ENCODE results near the gene CECR2. TPM values are rescaled to one million over a fixed set of nuclear protein-coding genes. Genes with fewer than 3 reads are reported as not detected.

CECR2 gene
- total and polyA plus RNA-seq, 2 of the 8 experiments (the other 6 are each of a cell fraction or from before 2014, with no cell fraction given), result 18.3 to 123 TPM

DNA sequence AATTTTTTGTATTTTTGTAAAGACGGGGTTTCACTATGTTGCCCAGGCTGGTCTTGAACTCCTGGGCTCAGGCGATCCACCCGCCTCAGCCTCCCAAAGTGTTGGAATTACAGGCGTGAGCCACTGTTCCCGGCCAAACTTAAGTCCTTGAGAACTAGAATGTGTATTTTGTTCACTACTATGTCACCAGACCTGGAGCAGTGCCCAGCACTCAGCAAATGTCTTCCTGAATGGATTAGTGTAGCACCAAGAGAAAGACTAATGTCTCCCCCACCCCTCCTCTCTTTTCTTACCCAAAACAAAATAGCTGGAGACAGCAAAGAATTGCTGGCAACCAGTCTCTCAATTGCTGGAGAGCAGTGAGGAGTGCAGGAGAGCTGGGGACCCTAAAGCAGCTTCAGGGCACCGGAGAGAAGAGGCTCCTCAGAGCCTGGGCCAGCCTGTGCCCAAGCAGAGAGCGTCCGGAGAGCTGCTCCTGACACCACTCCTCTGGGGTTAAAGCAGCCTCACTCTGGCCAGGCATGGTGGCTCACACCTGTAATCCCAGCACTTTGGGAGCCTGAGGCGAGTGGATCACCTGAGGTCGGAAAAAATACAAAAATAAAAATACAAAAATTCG lies 209.0 kb downstream of the CECR2 start:
- H3K79me2 ChIP-seq (ENCODE audit: control insufficient read depth in 1 of 2, insufficient read depth in 2 of 2, low read length in 2 of 2), result no peaks in the 10 kb centered on the region
- no peak overlapping the region for H3K9ac ChIP-seq (replicated peaks in 1 of 4; ENCODE audit: extremely low read depth in 1 of 4, low read depth in 3 of 4, low read length in 3 of 4)
- CTCF ChIA-PET (ENCODE audit: partially characterized antibody), result interaction anchor here (0.6 to 4.1 kb wide), 4 partner anchors 9 to 413 kb away, joined by 3 to 27 read pairs (median 4); no protein-coding TSS in a partner anchor
- no peak for TF ChIP-seq CHD1 (IDR thresholded peaks at IDR 0.05; ENCODE audit: low read depth, low read length)
- no peak for TF ChIP-seq SAP30 (IDR thresholded peaks at IDR 0.05; ENCODE audit: insufficient read depth, insufficient replicate concordance, low read length)
- TF ChIP-seq EP300 (IDR thresholded peaks at IDR 0.05; ENCODE audit: borderline replicate concordance in 1 of 2, low read depth in 2 of 2, low read length in 2 of 2), result no peak
- no peak for TF ChIP-seq CBX8 (IDR thresholded peaks at IDR 0.05; ENCODE audit: borderline replicate concordance, low read depth, low read length)
- no peak for TF ChIP-seq RXRA (IDR thresholded peaks at IDR 0.05; ENCODE audit: insufficient read depth, low read depth, low read length)
- TF ChIP-seq, protein P1, sequence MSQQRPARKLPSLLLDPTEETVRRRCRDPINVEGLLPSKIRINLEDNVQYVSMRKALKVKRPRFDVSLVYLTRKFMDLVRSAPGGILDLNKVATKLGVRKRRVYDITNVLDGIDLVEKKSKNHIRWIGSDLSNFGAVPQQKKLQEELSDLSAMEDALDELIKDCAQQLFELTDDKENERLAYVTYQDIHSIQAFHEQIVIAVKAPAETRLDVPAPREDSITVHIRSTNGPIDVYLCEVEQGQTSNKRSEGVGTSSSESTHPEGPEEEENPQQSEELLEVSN (IDR thresholded peaks at IDR 0.05), result no peak
- no peak for TF ChIP-seq KDM1A (IDR thresholded peaks at IDR 0.05; ENCODE audit: borderline replicate concordance, low read length)
- TF ChIP-seq FOSL1 (IDR thresholded peaks at IDR 0.05; ENCODE audit: insufficient read depth, low read depth, low read length), result no peak
- no peak overlapping the region for H4K91ac ChIP-seq (replicated peaks; ENCODE audit: insufficient read length, low read length)
- DNase-seq (ENCODE audit: low read depth in 1 of 2, low spot score in 2 of 2) (no peak), FAIRE-seq (no peak)
- H3K4me1 ChIP-seq (replicated peaks in 1 of 4; ENCODE audit: control insufficient read depth in 3 of 4, insufficient read depth in 4 of 4, low read length in 3 of 4), result peaks cover 0 to 3% (median 0%) of the 10 kb centered on the region in 4 experiments; a peak in 4 of 7 replicates
- no peaks in the 10 kb centered on the region for H4K20me1 ChIP-seq (replicated peaks in 1 of 2; ENCODE audit: control insufficient read depth in 1 of 2, insufficient read depth in 2 of 2, low read length in 2 of 2)
- H3K4ac ChIP-seq (replicated peaks; ENCODE audit: insufficient read length, low read depth, low read length), result no peak overlapping the region
- no peak overlapping the region for H4K5ac ChIP-seq (ENCODE audit: insufficient read length, low read depth, low read length)
- no peak overlapping the region for H3K56ac ChIP-seq (replicated peaks; ENCODE audit: insufficient read length, low read depth, low read length)
- no peak overlapping the region for H3K18ac ChIP-seq (ENCODE audit: extremely low read depth, low read length)
- no peak overlapping the region for H4K8ac ChIP-seq (ENCODE audit: extremely low read depth, insufficient read depth, low read length)
- WGBS, 2 experiments (ENCODE audit: extremely low coverage in 1 of 2, insufficient coverage in 1 of 2, insufficient read length in 1 of 2, insufficient replicate concordance in 2 of 2, low coverage in 1 of 2, low lambda C conversion rate in 2 of 2, missing lambda C conversion rate in 1 of 2), result 91% methylated on average over 11 of the region's 11 CpGs; no CpG with 5 or more reads in 1 of the 2 experiments
- H3K9me3 ChIP-seq (ENCODE audit: insufficient read depth in 2 of 2, low read depth in 1 of 2, low read length in 1 of 2), result no peaks in the 10 kb centered on the region
- H2AFZ ChIP-seq (ENCODE audit: low read length), result no peak overlapping the region
- H3K23me2 ChIP-seq (ENCODE audit: low read depth, low read length), result peaks cover 1% of the 10 kb centered on the region; the same call in 1 of the 2 replicates
- H3K27ac ChIP-seq (ENCODE audit: low read depth, low read length), result no peak overlapping the region
- H2BK5ac ChIP-seq (ENCODE audit: low read depth, low read length), result no peak overlapping the region
- no peak overlapping the region for H3K4me2 ChIP-seq (ENCODE audit: insufficient read depth in 1 of 2, low read depth in 2 of 2, low read length in 2 of 2)
- no peak overlapping the region for H2BK15ac ChIP-seq (ENCODE audit: low read length)
- no peak overlapping the region for H2AK5ac ChIP-seq (ENCODE audit: low read depth, low read length)
- no peak overlapping the region for H3K4me3 ChIP-seq (ENCODE audit: extremely low read depth in 1 of 4, insufficient read depth in 2 of 4, low read depth in 3 of 4, low read length in 4 of 4)
- no peak overlapping the region for H2BK120ac ChIP-seq (replicated peaks; ENCODE audit: low read depth, low read length)
- no peak overlapping the region for H2BK20ac ChIP-seq (ENCODE audit: low read length)
- no peaks in the 10 kb centered on the region for H3K27me3 ChIP-seq (replicated peaks in 1 of 4; ENCODE audit: control insufficient read depth in 3 of 4, extremely low read depth in 1 of 4, insufficient read depth in 3 of 4, low read length in 3 of 4)
- H3K36me3 ChIP-seq (ENCODE audit: control insufficient read depth in 2 of 4, insufficient read depth in 4 of 4, low read length in 3 of 4), result no peaks in the 10 kb centered on the region
- no peak overlapping the region for H3K14ac ChIP-seq (ENCODE audit: insufficient read length)
- POLR2A ChIA-PET (ENCODE audit: partially characterized antibody), result interaction anchor here (0.5 to 2.8 kb wide), 2 partner anchors 14 to 35 kb away, joined by 4 to 18 read pairs; partner anchors contain the start of gene SLC25A18
- no peak overlapping the region for H2BK12ac ChIP-seq (ENCODE audit: low read depth, low read length)
- H3K23ac ChIP-seq (ENCODE audit: insufficient read length), result no peak overlapping the region
- no peaks in the 10 kb centered on the region for H3K79me1 ChIP-seq (ENCODE audit: low read depth, low read length)
